Epithelial cell of proximal tubule (primary cell): ENCODE data around the gene ANKRD7. TPM values are rescaled to one million over a fixed set of nuclear protein-coding genes. Genes with fewer than 3 reads are reported as not detected.

Experiments used
- DNase-seq: peaks from one replicate; pipeline ENCODE4 v3.0.0-alpha.2; 2011; ENCODE audit warnings: low read depth
- H3K4me3 ChIP-seq: 2 replicates; pipeline ENCODE4 v1.5.1; 2011; ENCODE audit warnings: low read depth, mild to moderate bottlenecking, low read length
- total RNA-seq: library from RNA; depleted of rRNA; stranded (reverse); fragments of >200 nt; gene quantifications from 2 replicates; pipeline ENCODE4 v1.2.3, GENCODE V29; 2015
- TF ChIP-seq, protein P1 (sequence below): conservative IDR thresholded peaks from 2 replicates; pipeline ENCODE4 v1.5.1; 2012; ENCODE audit warnings: low read depth, mild to moderate bottlenecking, low read length

The ANKRD7 gene, protein sequence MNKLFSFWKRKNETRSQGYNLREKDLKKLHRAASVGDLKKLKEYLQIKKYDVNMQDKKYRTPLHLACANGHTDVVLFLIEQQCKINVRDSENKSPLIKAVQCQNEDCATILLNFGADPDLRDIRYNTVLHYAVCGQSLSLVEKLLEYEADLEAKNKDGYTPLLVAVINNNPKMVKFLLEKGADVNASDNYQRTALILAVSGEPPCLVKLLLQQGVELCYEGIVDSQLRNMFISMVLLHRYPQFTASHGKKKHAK
- 0.69 and 1.5 TPM in 2 replicates for total RNA-seq

DNA sequence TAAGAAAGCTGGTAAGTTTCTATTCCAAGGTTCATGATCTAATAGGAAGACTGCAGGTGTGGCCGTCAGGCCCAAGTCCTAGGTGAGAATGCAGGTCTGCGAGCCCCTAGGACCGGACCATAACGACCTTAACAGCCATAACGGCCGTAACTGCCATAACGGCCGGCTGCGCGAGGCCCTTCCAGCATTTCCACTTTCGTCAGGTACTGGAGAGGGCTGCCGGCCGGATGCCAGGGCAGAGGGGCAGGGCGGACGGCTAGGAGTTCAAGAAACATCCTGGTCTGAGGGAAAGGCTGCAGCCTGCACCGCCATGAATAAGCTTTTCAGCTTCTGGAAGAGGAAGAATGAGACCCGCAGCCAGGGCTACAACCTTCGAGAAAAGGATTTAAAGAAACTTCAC is at the start of gene ANKRD7:
Gene ANKRD7 (plus strand): TSS at position 184 of the 400 bp plus-strand sequence. CDS start 127 bp downstream, at position 311.
- no peak within 1 kb of the TSS for H3K4me3 ChIP-seq
- DNase-seq = no peak
- TF ChIP-seq, protein P1, sequence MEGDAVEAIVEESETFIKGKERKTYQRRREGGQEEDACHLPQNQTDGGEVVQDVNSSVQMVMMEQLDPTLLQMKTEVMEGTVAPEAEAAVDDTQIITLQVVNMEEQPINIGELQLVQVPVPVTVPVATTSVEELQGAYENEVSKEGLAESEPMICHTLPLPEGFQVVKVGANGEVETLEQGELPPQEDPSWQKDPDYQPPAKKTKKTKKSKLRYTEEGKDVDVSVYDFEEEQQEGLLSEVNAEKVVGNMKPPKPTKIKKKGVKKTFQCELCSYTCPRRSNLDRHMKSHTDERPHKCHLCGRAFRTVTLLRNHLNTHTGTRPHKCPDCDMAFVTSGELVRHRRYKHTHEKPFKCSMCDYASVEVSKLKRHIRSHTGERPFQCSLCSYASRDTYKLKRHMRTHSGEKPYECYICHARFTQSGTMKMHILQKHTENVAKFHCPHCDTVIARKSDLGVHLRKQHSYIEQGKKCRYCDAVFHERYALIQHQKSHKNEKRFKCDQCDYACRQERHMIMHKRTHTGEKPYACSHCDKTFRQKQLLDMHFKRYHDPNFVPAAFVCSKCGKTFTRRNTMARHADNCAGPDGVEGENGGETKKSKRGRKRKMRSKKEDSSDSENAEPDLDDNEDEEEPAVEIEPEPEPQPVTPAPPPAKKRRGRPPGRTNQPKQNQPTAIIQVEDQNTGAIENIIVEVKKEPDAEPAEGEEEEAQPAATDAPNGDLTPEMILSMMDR = no peak

DNA sequence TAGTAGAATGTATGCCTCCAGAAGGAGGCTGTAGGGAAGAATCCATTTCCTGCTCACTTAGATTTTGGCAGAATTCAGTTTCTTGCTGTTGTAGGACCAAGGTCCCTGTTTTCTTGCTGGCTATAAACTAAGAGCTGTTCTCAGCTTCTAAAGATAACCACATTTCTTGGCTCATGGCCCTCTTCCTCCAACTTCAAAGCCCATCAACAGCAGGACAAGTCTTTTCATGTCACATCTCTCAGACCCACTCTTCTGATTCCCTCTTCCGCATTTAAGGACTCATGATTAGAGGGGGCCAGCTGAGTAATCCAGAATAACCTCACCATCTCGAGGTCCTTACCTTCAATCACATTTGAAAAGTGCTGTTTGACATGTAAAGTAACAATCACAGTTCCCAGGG is 48.8 kb upstream of the ANKRD7 start:
- H3K4me3 ChIP-seq = no peak overlapping the region
- TF ChIP-seq, protein P1 = no peak
- no peak for DNase-seq

DNA sequence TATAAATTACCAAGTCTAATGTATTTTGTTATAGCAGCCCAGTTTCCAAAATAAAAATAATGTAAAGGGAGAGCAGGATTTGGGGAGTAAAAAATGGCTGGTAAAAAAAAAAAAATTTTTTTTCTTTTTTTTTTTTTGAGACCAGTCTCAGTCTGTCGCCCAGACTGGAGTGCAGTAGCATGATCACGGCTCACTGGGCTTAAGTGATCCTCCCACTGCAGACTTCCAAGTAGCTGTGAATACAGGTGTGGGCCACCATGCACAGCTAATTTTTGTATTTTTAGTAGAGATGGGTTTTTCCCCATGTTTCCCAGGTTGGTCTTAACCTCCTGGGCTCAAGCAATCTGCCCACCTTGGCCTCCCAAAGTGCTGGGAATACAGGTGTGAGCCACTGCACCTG is 45.3 kb upstream of the ANKRD7 start:
- H3K4me3 ChIP-seq = no peak overlapping the region
- no peak for DNase-seq
- TF ChIP-seq, protein P1 = no peak

DNA sequence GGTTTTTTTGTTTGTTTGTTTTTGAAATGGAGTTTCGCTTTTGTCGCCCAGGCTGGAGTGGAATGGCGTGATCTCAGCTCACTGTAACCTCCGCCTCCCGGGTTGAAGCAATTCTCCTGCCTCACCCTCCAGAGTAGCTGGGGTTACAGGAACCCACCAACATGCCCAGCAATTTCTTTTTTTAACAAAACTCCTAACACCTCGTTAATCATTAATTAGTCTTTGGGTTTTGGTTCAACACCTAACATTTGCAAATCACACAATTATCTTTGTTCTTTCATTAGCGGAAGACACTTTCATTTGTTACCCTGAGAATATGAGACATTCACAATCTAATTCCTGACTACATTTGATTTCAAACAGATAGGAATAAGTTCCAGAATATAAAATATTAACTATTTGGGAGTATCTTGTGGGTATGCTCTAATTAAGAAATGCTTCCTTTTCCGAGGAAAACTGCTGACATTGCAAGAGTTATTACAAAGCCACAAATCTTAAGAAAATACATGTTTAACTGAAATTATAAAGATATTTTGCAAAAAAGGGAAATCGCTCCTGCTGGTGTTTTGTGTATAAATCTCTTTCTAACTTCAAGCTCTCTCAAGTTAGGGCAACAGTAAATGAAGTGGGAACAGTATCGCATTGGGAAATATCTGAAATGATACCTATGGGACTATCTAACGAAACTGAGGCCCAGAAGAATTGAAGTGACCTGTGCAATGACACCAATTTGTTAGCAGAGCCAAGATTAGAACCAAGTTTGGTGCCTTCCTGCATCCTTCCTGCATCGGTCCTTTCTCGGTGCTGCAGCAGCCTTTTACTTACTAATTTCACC is 41.7 kb upstream of the ANKRD7 start:
- TF ChIP-seq, protein P1 = no peak
- no peak for DNase-seq
- H3K4me3 ChIP-seq = peak overlapping the region; percentile 74

DNA sequence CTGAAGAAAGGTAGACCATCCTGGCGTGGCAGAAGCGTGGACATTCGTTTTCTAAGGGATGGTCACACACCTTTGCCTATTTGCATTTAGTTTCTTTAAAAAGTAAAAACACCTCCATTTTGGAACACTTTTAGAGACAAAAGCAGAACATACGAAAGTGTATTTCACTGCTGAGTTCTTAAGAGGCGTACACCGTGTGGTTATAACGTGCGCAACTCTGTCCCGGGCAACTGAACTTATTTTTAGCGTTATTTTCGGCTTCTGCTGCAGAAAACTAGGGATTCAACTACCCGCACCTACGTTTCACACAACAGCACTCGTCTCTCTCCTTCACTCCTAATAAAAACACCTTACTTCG is 41.1 kb upstream of the ANKRD7 start:
- TF ChIP-seq, protein P1 = no peak
- H3K4me3 ChIP-seq = peak overlapping the region; percentile 74
- no peak for DNase-seq

DNA sequence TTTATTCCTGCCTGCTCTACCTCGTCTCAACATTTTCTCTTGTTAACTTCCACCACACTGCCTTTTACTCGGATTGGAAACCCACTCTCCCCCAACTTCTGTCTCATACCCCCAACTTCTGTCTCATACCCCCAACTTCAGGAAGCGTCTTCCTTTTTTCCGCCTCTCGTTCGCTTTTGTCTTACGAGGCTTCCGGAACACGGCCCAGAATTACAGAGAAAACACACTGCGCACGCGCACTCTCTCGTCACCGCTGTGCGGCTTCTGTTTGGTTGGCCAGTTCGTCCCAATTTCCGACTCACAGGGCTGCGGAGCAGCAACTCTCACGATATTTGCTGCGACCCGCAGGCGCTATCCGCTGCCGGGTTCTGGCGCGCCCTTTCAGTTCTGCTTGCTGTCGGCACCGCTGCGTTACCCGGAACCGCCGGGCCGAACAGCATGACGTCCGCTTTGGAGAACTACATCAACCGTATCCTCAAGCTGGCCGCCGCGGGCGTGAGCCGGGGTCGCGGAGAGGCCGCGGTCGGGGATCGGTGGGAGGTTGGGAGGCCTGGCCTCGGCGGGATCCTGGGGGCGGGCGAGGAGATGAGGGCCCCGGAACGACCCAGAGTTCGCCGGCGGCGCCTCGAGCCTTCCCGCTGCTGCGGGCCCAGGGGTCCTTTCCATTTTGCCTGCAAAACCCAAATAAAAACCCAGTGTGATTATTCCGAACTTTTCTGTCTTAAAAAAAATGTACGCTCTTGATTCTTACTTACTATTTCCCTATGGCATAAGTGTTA is 40.5 kb upstream of the ANKRD7 start, which contains the start of gene LSM8:
Gene LSM8 (plus strand): TSS at position 379 of the 779 bp plus-strand sequence. CDS start 60 bp downstream, at position 439.
- peak; percentile 93 for DNase-seq
- H3K4me3 ChIP-seq = peak within 1 kb of the TSS; percentile 74
- TF ChIP-seq, protein P1 = no peak
